Common myeloid progenitor, CD34-positive (primary cell): ENCODE measurements around the gene PHOX2B.
A peak's percentile ranks its signal among the peaks of the same experiment; 100 is the strongest.

ENCODE experiments used
- CTCF ChIA-PET: fragments of 350-600 bp; sonication (Branson Sonifier 250); formaldehyde crosslinking; loops from one replicate; lab custom pipeline; 2021; ENCODE audit warnings: antibody characterized with exemption; lab: Charles Lee
- POLR2A ChIA-PET: fragments of 350-600 bp; sonication (Branson Sonifier 250); formaldehyde crosslinking; loops from one replicate; lab custom pipeline; 2021; ENCODE audit warnings: antibody characterized with exemption; lab: Charles Lee
- DNase-seq, 3 donors: peaks; one replicate each; pipeline versions ENCODE4 v3.0.0 to v3.0.0-alpha.2; 2013
- H3K27ac ChIP-seq, 2 experiments: 1 replicate in 1 of 2; 2 replicates in 1 of 2; pipeline ENCODE4 v1.7.0; 2013; ENCODE audit warnings: inconsistent platforms in 2 of 2, low read length in 2 of 2, mild to moderate bottlenecking in 2 of 2, low read depth in 1 of 2, moderate library complexity in 1 of 2; ENCODE audit not compliant: severe bottlenecking in 2 of 2, insufficient read depth in 1 of 2, poor library complexity in 1 of 2
- H3K27me3 ChIP-seq, 5 experiments: replicated peaks in 2 of 5; 1 replicate in 3 of 5; 2 replicates in 2 of 5; pipeline versions ENCODE4 v1.6.1 to v1.7.0; 2013; ENCODE audit warnings: low read length in 4 of 5, mild to moderate bottlenecking in 2 of 5, moderate library complexity in 2 of 5, inconsistent platforms in 1 of 5; ENCODE audit not compliant: insufficient read depth in 5 of 5, control insufficient read depth in 4 of 5
- H3K36me3 ChIP-seq, 4 experiments: 1 replicate in 2 of 4; 2 replicates in 2 of 4; pipeline versions ENCODE4 v1.6.1 to v1.7.0; 2013; ENCODE audit warnings: low read length in 3 of 4, control low read depth in 1 of 4, mild to moderate bottlenecking in 1 of 4; ENCODE audit not compliant: control insufficient read depth in 4 of 4, insufficient read depth in 4 of 4
- H3K4me1 ChIP-seq, 4 experiments: 1 replicate in 3 of 4; 2 replicates in 1 of 4; pipeline versions ENCODE4 v1.6.1 to v1.7.1; 2013; ENCODE audit warnings: low read length in 3 of 4, mild to moderate bottlenecking in 3 of 4, control low read depth in 1 of 4, inconsistent platforms in 1 of 4, moderate library complexity in 1 of 4; ENCODE audit not compliant: control insufficient read depth in 4 of 4, insufficient read depth in 4 of 4; ENCODE audit errors: control extremely low read depth in 1 of 4
- H3K4me3 ChIP-seq, 7 experiments: 1 replicate in 4 of 7; 2 replicates in 3 of 7; pipeline versions ENCODE4 v1.5.1 to v1.7.0; 2013; ENCODE audit warnings: mild to moderate bottlenecking in 7 of 7, low read length in 6 of 7, moderate library complexity in 6 of 7, inconsistent platforms in 2 of 7, low read depth in 2 of 7, control low read depth in 1 of 7; ENCODE audit not compliant: insufficient read depth in 4 of 7, control insufficient read depth in 1 of 7; ENCODE audit errors: extremely low read depth in 1 of 7
- H3K9me3 ChIP-seq, 5 experiments: 1 replicate in 4 of 5; 2 replicates in 1 of 5; pipeline versions ENCODE4 v1.6.1 to v1.7.1; 2013; ENCODE audit warnings: low read length in 4 of 5, mild to moderate bottlenecking in 2 of 5, inconsistent platforms in 1 of 5, low read depth in 1 of 5, moderate library complexity in 1 of 5; ENCODE audit not compliant: control insufficient read depth in 4 of 5, insufficient read depth in 2 of 5; ENCODE audit errors: control extremely low read depth in 1 of 5
- WGBS: methylation state at CpG from one replicate; pipeline ENCODE4 v1.1.5; 2013; ENCODE audit not compliant: insufficient coverage; 5-methylcytosine and 5-hydroxymethylcytosine counted together

PHOX2B gene

GRCh38 chr4:41748074-41748570, 403 bp downstream of the PHOX2B start:
- no peaks in the 10 kb centered on the region for H3K36me3 ChIP-seq
- H3K27ac ChIP-seq: no peak overlapping the region
- H3K4me1 ChIP-seq: peaks cover 0 to 15% (median 4%) of the 10 kb centered on the region in 4 experiments
- POLR2A ChIA-PET: no interaction called here
- 8% methylated on average over 13 of the region's 21 CpGs for WGBS
- peaks cover 3 to 14% (median 11%) of the 10 kb centered on the region in 5 experiments for H3K9me3 ChIP-seq
- CTCF ChIA-PET: interaction anchor here (1.3 kb wide), 1 partner anchor 467 kb away, joined by 4 read pairs; no protein-coding TSS in a partner anchor
- no peak overlapping the region for H3K4me3 ChIP-seq
- H3K27me3 ChIP-seq: peaks cover 9 to 100% (median 73%) of the 10 kb centered on the region in 5 experiments
- peak in 2 of 3 donors; percentile 19 to 22 for DNase-seq

GRCh38 chr4:41747230-41748055, 1.1 kb downstream of the PHOX2B start:
- Histone ChIP-seq H3K27me3 (peaks cover 6 to 100% (median 68%) of the 10 kb centered on the region in 5 experiments), H3K27ac (no peak overlapping the region), H3K4me3 (no peak overlapping the region), H3K4me1 (peaks cover 0 to 15% (median 4%) of the 10 kb centered on the region in 4 experiments), H3K9me3 (peaks cover 3 to 14% (median 11%) of the 10 kb centered on the region in 5 experiments), H3K36me3 (no peaks in the 10 kb centered on the region)
- POLR2A ChIA-PET: no interaction called here
- 9% methylated on average over 39 of the region's 49 CpGs for WGBS
- CTCF ChIA-PET: no interaction called here
- peak in 2 of 3 donors; percentile 47 to 53 for DNase-seq

- Histone ChIP-seq H3K4me1 (peaks cover 0 to 12% (median 3%) of the 10 kb centered on the region in 4 experiments), H3K4me3 (no peak overlapping the region), H3K9me3 (peaks cover 3 to 14% (median 11%) of the 10 kb centered on the region in 5 experiments), H3K27ac (no peak overlapping the region), H3K27me3 (peaks cover 6 to 100% (median 68%) of the 10 kb centered on the region in 5 experiments), H3K36me3 (no peaks in the 10 kb centered on the region)
- ChIA-PET CTCF (no interaction called here), POLR2A (no interaction called here)
- WGBS: 11% methylated on average over 29 of the region's 37 CpGs
- DNase-seq: peak in 2 of 3 donors; percentile 26 to 29
Observed at GRCh38 chr4:41746440-41747229, 1.9 kb downstream of the PHOX2B start.

- Histone ChIP-seq H3K27me3 (peaks cover 6 to 100% (median 65%) of the 10 kb centered on the region in 5 experiments), H3K4me1 (peaks cover 0 to 6% (median under 1%) of the 10 kb centered on the region in 4 experiments), H3K9me3 (peaks cover 3 to 14% (median 11%) of the 10 kb centered on the region in 5 experiments), H3K4me3 (peak overlapping the region in 1 of 7 experiments; percentile 21), H3K36me3 (no peaks in the 10 kb centered on the region), H3K27ac (no peak overlapping the region)
- WGBS: 4% methylated on average over 15 of the region's 36 CpGs
- DNase-seq: no peak
- ChIA-PET CTCF (no interaction called here), POLR2A (no interaction called here)
Observed at GRCh38 chr4:41746025-41746439, 2.5 kb downstream of the PHOX2B start.

- H3K4me1 ChIP-seq: peaks cover 0 to 5% (median 0%) of the 10 kb centered on the region in 4 experiments
- H3K27ac ChIP-seq: no peak overlapping the region
- DNase-seq: peak in 1 of 3 donors; percentile 4
- 9% methylated on average over 43 of the region's 54 CpGs for WGBS
- H3K9me3 ChIP-seq: peaks cover 3 to 14% (median 11%) of the 10 kb centered on the region in 5 experiments
- no peak overlapping the region for H3K4me3 ChIP-seq
- peaks cover 6 to 100% (median 62%) of the 10 kb centered on the region in 5 experiments for H3K27me3 ChIP-seq
- POLR2A ChIA-PET: no interaction called here
- CTCF ChIA-PET: no interaction called here
- no peaks in the 10 kb centered on the region for H3K36me3 ChIP-seq
Observed at GRCh38 chr4:41745292-41746024, 3.1 kb downstream of the PHOX2B start.

- ChIA-PET POLR2A (no interaction called here), CTCF (no interaction called here)
- Histone ChIP-seq H3K27ac (no peak overlapping the region), H3K36me3 (no peaks in the 10 kb centered on the region), H3K4me1 (peaks cover 0 to 5% (median 0%) of the 10 kb centered on the region in 4 experiments), H3K27me3 (peaks cover 6 to 100% (median 59%) of the 10 kb centered on the region in 5 experiments), H3K9me3 (peaks cover 3 to 14% (median 11%) of the 10 kb centered on the region in 5 experiments), H3K4me3 (no peak overlapping the region)
- 15% methylated on average over 31 of the region's 33 CpGs for WGBS
- peak in 1 of 3 donors; percentile 19 for DNase-seq
Observed at GRCh38 chr4:41744572-41745291, 3.8 kb downstream of the PHOX2B start.
